ENCODE results near the gene F10.

DNA sequence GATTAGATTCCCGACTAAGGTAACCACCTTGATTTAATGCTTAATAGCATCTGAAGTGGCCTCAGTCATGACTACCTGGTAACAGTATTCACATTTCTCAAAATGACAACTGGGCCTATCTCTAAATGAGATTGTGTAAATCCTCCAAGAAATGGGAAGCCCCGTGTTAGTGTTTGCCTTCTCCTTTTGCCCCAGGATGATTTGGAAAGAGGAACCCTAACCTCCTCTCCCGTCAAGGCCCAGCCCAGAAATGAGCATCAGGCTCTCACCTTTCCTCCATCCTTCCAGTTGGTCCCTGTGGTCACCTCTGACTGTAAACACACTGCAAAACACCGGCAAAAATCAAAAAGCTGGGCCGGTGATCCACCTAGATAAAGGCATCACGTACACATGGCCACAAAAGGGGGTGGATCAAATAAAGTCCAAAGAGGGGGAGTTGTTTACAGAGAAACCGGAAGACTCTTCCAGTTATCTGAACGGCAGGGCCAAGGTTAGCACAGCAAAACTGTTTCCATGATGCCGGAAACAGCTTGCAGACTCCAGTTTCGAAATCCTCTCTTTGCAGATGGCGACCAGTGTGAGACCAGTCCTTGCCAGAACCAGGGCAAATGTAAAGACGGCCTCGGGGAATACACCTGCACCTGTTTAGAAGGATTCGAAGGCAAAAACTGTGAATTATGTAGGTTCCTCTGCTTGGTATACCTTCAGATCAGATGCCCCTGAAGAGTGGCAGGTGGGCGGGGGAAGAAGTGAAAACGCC, 16.4 kb downstream of the F10 start:
- TF ChIP-seq, protein P1, sequence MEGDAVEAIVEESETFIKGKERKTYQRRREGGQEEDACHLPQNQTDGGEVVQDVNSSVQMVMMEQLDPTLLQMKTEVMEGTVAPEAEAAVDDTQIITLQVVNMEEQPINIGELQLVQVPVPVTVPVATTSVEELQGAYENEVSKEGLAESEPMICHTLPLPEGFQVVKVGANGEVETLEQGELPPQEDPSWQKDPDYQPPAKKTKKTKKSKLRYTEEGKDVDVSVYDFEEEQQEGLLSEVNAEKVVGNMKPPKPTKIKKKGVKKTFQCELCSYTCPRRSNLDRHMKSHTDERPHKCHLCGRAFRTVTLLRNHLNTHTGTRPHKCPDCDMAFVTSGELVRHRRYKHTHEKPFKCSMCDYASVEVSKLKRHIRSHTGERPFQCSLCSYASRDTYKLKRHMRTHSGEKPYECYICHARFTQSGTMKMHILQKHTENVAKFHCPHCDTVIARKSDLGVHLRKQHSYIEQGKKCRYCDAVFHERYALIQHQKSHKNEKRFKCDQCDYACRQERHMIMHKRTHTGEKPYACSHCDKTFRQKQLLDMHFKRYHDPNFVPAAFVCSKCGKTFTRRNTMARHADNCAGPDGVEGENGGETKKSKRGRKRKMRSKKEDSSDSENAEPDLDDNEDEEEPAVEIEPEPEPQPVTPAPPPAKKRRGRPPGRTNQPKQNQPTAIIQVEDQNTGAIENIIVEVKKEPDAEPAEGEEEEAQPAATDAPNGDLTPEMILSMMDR (IDR thresholded peaks at IDR 0.05): no peak
- no peak for TF ChIP-seq POLR2A (IDR thresholded peaks at IDR 0.05)
